Measurements from ENCODE around the gene PRSS50.

DNA sequence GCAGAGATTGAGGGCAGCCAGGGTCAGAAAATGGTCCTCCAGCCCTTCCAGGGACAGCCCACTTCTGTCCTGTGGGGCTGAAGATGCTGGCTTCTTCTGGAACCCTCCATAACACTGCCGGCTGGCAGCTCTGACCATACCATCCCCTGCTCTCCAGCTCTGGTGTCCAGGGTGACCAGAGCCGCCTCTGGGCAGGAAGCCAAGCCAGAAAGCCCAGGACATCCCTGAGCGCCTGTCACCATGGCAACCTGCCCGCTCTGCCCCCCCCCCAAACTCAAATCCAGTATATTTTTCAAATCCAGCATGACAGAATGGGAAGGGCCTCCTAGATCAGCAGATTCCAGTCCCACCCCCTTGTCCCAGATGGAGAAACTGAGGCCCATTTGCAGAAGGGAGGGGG is 16.9 kb downstream of the PRSS50 start:
- TF ChIP-seq CTCF (IDR thresholded peaks at IDR 0.05; ENCODE audit: borderline replicate concordance, extremely low read depth, low read length, poor library complexity, severe bottlenecking) = no peak
- TF ChIP-seq EZH2 (IDR thresholded peaks at IDR 0.05; ENCODE audit: borderline replicate concordance, low read depth, low read length, severe bottlenecking) = no peak
